Smooth muscle cell (in vitro differentiated cells): ENCODE measurements around the gene MED29. TPM values are rescaled to one million over a fixed set of nuclear protein-coding genes. Genes with fewer than 3 reads are reported as not detected.

Experiments
- DNase-seq: peaks from one replicate; lab custom pipeline; 2025; ENCODE audit not compliant: unreplicated experiment; lab: John Stamatoyannopoulos, UW
- H2AFZ ChIP-seq: fragments of 200-600 bp; sonication (generic); 2 replicates; pipeline ENCODE4 v1.6.0; 2016; ENCODE audit warnings: antibody characterized with exemption, low read depth, mild to moderate bottlenecking
- H3F3A ChIP-seq: fragments of 200-600 bp; sonication (generic); 2 replicates; pipeline ENCODE4 v1.6.0; 2017; ENCODE audit warnings: antibody characterized with exemption, low read depth
- H3K27ac ChIP-seq: fragments of 200-600 bp; sonication (generic); 2 replicates; pipeline ENCODE4 v1.5.1; 2016; ENCODE audit warnings: low read depth, mild to moderate bottlenecking
- H3K27me3 ChIP-seq: fragments of 200-600 bp; sonication (generic); 2 replicates; pipeline ENCODE4 v1.6.1; 2016; ENCODE audit warnings: low read depth, mild to moderate bottlenecking
- H3K36me3 ChIP-seq: fragments of 200-600 bp; sonication (generic); 2 replicates; pipeline ENCODE4 v1.5.1; 2016; ENCODE audit warnings: low read depth
- H3K4me1 ChIP-seq: fragments of 200-600 bp; sonication (generic); 2 replicates; pipeline ENCODE4 v1.5.1; 2016; ENCODE audit warnings: low read depth
- H3K4me2 ChIP-seq: fragments of 200-600 bp; sonication (generic); 2 replicates; pipeline ENCODE4 v1.6.0; 2016; ENCODE audit warnings: mild to moderate bottlenecking
- H3K4me3 ChIP-seq: fragments of 200-600 bp; sonication (generic); 2 replicates; pipeline ENCODE4 v1.5.1; 2016; ENCODE audit warnings: mild to moderate bottlenecking
- H3K79me2 ChIP-seq: fragments of 200-600 bp; sonication (generic); 2 replicates; pipeline ENCODE4 v1.6.0; 2016; ENCODE audit warnings: low read depth, mild to moderate bottlenecking
- H3K9ac ChIP-seq: fragments of 200-600 bp; sonication (generic); 2 replicates; pipeline ENCODE4 v1.6.0; 2016; ENCODE audit warnings: low read depth
- H3K9me3 ChIP-seq: fragments of 200-600 bp; sonication (generic); replicated peaks from 2 replicates; pipeline ENCODE4 v1.5.1; 2016; ENCODE audit warnings: low read depth
- H4K20me1 ChIP-seq: fragments of 200-600 bp; sonication (generic); 2 replicates; pipeline ENCODE4 v1.6.0; 2016; ENCODE audit warnings: low read depth
- CTCF ChIP-seq: fragments of 200-600 bp; sonication (generic); IDR thresholded peaks from 2 replicates; pipeline ENCODE4 v1.5.1; 2017; ENCODE audit warnings: borderline replicate concordance, mild to moderate bottlenecking, antibody characterized with exemption; ENCODE audit not compliant: insufficient read depth, poor library complexity, severe bottlenecking
- WGBS: methylation state at CpG from one replicate; pipeline ENCODE4 v1.1.7; 2016; ENCODE audit warnings: low lambda C conversion rate; 5-methylcytosine and 5-hydroxymethylcytosine counted together
- polyA plus RNA-seq: library from polyadenylated mRNA; unstranded; fragments of >200 nt; fragmentation: Nextera tagmentation; extraction: Ambion mirVana; gene quantifications from 2 replicates; pipeline ENCODE4 v1.2.1, GENCODE V29; 2016
- total RNA-seq: library from RNA; depleted of rRNA; stranded (reverse); fragments of >200 nt; gene quantifications from 2 replicates; pipeline ENCODE4 v1.2.3, GENCODE V29; 2014

MED29 gene
- total and polyA plus RNA-seq, 2 experiments from 2014 or later = 23.0 to 37.7 TPM

DNA sequence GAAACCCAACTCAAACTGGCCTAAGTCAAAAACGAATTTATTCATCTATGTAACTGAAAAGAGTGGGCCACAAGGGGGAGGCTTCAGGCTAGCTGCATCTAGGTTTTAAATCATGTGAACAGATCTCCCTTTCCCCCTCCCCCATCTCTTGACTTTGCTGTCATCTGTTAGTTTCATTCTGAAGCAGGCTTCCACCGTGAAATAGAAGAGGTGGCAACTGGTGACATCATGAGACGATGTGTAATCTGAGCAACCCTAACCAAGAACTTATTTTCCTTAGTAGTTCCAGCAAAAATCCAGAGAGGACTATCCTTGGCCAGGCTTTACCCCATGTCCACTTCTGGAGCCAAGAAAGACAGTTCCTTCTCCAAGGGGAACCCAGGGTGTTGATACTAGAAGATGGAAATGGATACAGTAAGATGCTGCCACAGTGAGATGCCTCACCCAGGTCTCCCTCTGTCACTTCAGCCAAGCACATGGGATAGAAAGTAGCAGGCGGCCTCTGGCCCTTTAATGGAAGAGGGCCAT, 39.6 kb upstream of the MED29 start:
- no peak overlapping the region for H3K4me2 ChIP-seq
- H3K79me2 ChIP-seq = peaks cover 43% of the 10 kb centered on the region
- no peak overlapping the region for H3K9ac ChIP-seq
- H3K36me3 ChIP-seq = no peaks in the 10 kb centered on the region
- no peak overlapping the region for H3K4me3 ChIP-seq
- no peak overlapping the region for H2AFZ ChIP-seq
- 85% methylated on average over 4 of the region's 4 CpGs for WGBS
- H3K9me3 ChIP-seq = no peaks in the 10 kb centered on the region
- H4K20me1 ChIP-seq = peaks cover 100% of the 10 kb centered on the region
- H3K27me3 ChIP-seq = no peaks in the 10 kb centered on the region
- no peaks in the 10 kb centered on the region for H3K4me1 ChIP-seq
- H3F3A ChIP-seq = no peaks in the 10 kb centered on the region
- no peak for TF ChIP-seq CTCF
- H3K27ac ChIP-seq = no peak overlapping the region
- DNase-seq = no peak

- H3K9me3 ChIP-seq = no peaks in the 10 kb centered on the region
- H3K4me2 ChIP-seq = no peak overlapping the region
- no peak for DNase-seq
- H3K4me3 ChIP-seq = no peak overlapping the region
- H3K79me2 ChIP-seq = peaks cover 38% of the 10 kb centered on the region
- TF ChIP-seq CTCF = no peak
- peaks cover 5% of the 10 kb centered on the region for H3K36me3 ChIP-seq
- H2AFZ ChIP-seq = no peak overlapping the region
- no peaks in the 10 kb centered on the region for H3K27me3 ChIP-seq
- H4K20me1 ChIP-seq = peaks cover 92% of the 10 kb centered on the region
- no peaks in the 10 kb centered on the region for H3F3A ChIP-seq
- no peaks in the 10 kb centered on the region for H3K4me1 ChIP-seq
- H3K9ac ChIP-seq = no peak overlapping the region
- H3K27ac ChIP-seq = no peak overlapping the region
- WGBS = 89% methylated on average over 12 of the region's 12 CpGs
Observed at GRCh38 chr19:39352381-39353255, 38.6 kb upstream of the MED29 start.

DNA sequence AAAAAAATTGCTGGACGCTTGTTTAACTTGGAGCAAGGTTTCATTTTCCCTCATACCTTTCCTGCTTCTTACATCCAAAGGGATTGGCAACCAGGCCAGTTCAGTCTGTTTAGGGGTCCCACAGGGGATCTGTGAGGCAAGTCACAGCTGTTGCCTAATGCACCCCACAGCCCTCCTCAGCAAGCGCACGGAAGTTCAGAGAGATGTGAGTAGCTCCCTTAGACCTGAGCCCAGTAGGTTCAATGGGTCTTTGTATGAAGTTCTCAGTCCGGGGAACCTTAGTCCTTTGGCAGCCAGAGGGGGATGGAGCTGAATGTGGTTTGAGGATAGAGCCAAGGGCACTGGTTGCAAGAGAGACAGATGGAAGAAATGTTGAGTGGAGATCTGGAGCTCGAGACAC, 35.9 kb upstream of the MED29 start:
- peaks cover 11% of the 10 kb centered on the region for H3K36me3 ChIP-seq
- WGBS = 96% methylated on average over 5 of the region's 5 CpGs

More for the DNA sequence above, 35.9 kb upstream of the MED29 start:
- H3F3A ChIP-seq = no peaks in the 10 kb centered on the region
- no peak for TF ChIP-seq CTCF
- H3K27ac ChIP-seq = no peak overlapping the region
- peaks cover 23% of the 10 kb centered on the region for H3K79me2 ChIP-seq
- H2AFZ ChIP-seq = no peak overlapping the region
- H3K9me3 ChIP-seq = no peaks in the 10 kb centered on the region
- DNase-seq = no peak
- H3K4me1 ChIP-seq = no peaks in the 10 kb centered on the region
- no peak overlapping the region for H3K4me2 ChIP-seq
- H3K4me3 ChIP-seq = no peak overlapping the region
- peaks cover 66% of the 10 kb centered on the region for H4K20me1 ChIP-seq
- H3K9ac ChIP-seq = no peak overlapping the region
- H3K27me3 ChIP-seq = no peaks in the 10 kb centered on the region
